GM12874 (cell line): ENCODE results near the gene SMPDL3A.

Source experiments
- CTCF ChIP-seq: IDR thresholded peaks from 2 replicates; pipeline ENCODE4 v1.5.1; 2011; ENCODE audit warnings: low read depth, mild to moderate bottlenecking, control low read depth, low read length, moderate library complexity; ENCODE audit not compliant: insufficient read depth

SMPDL3A gene

GRCh38 chr6:122779667-122780066 is 9.4 kb upstream of the SMPDL3A start, which contains the start of gene FABP7:
Gene FABP7 (plus strand): TSS chr6:122779716. CDS start chr6:122779795, 79 bp downstream.
- no peak for TF ChIP-seq CTCF

- TF ChIP-seq CTCF, result no peak
These were observed 8.9 kb upstream of the SMPDL3A start for GRCh38 chr6:122780114-122780513.

GRCh38 chr6:122781716-122782115 is 7.3 kb upstream of the SMPDL3A start:
- no peak for TF ChIP-seq CTCF

- TF ChIP-seq CTCF, result no peak
These were observed 5.7 kb upstream of the SMPDL3A start for GRCh38 chr6:122783401-122783800.

GRCh38 chr6:122785891-122786290 is 3.2 kb upstream of the SMPDL3A start:
- TF ChIP-seq CTCF, result no peak

GRCh38 chr6:122787721-122788120 is 1.3 kb upstream of the SMPDL3A start:
- TF ChIP-seq CTCF, result no peak

- no peak for TF ChIP-seq CTCF
These were observed 850 bp upstream of the SMPDL3A start for GRCh38 chr6:122788208-122788607.

- no peak for TF ChIP-seq CTCF
These were observed 336 bp upstream of the SMPDL3A start for GRCh38 chr6:122788663-122789181.
